A204.1 (cell line): Measurements from ENCODE around the gene TFDP2.
A peak's percentile ranks its signal among the peaks of the same experiment; 100 is the strongest.
"Not testable (repeated sequence)": the region's sequence is repeated elsewhere in the genome, so short reads cannot be mapped to it uniquely, and the experiment has no call there.

Source experiments
- FAIRE-seq: peaks from 2 replicates; lab custom pipeline; 2012; peaks lifted over from hg19 to GRCh38; lab: Jason Lieb, UNC

Gene TFDP2, protein sequence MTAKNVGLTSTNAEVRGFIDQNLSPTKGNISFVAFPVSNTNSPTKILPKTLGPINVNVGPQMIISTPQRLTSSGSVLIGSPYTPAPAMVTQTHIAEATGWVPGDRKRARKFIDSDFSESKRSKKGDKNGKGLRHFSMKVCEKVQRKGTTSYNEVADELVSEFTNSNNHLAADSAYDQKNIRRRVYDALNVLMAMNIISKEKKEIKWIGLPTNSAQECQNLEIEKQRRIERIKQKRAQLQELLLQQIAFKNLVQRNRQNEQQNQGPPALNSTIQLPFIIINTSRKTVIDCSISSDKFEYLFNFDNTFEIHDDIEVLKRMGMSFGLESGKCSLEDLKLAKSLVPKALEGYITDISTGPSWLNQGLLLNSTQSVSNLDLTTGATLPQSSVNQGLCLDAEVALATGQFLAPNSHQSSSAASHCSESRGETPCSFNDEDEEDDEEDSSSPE

DNA sequence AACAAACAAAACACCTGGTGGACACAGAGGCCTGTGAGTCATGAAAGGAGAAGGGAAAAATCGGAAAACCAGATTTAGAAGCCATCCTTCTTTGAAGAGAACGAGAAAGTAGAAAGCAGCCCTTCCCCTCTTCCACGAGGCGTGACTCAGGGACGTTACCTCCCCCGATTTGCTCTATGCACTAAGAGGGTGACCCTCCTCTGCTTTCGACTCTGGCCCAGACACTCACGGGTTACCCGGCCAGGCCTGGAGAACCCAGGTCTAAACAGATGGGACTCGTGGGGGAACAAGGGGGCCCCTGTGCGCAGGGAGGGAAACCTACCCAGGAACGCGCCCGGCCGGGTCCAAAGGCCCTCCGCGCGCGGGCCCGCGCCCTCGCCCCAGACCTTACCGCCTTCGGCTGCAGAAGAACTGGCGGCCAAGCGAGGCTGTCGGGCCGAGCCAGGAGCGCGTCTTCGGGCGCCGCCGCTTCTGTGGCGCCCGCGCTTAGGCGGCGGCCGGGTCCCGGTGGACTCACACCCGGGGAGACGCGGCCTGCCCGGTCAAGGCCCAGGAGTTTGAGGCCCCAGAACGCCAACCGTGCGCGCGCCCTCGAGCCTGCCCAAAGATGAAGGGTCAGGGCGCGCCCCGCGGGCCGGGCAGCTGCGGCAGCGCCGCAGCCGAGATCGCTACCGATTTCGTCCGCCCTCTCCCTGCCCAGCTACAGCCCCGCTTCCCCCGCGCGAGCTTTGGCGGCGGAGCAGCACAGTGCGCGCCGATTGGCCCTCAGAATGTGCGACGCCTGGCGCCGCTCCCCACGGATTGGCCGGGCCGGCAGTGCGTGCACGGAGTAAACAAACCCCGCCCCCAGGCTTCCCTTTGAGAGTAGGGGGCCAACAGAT, at the start of gene TFDP2:
Gene TFDP2 (minus strand): TSS at position 753 of the 881 bp plus-strand sequence. CDS start 47,795 bp downstream, outside the sequence.
- peak; percentile 16 for FAIRE-seq

DNA sequence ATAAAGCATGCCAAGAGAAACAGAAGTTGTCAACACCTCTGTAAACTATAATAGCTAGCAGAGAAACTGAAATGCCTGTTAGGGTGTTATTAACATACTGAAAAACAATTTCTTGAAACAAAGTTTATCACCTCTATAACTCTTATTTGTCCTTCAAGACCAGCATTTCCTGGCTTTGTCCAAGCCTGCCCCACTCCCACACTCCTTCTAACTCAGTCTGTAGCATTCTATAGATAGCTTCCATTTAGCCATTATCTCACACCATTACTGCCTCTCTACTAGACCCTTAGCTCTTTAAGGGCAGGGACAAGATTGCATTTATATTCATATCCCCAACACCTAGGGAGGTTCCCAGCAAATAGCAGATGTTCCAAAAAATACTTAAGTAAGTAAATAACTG, 39.5 kb upstream of the TFDP2 start:
- no peak for FAIRE-seq

DNA sequence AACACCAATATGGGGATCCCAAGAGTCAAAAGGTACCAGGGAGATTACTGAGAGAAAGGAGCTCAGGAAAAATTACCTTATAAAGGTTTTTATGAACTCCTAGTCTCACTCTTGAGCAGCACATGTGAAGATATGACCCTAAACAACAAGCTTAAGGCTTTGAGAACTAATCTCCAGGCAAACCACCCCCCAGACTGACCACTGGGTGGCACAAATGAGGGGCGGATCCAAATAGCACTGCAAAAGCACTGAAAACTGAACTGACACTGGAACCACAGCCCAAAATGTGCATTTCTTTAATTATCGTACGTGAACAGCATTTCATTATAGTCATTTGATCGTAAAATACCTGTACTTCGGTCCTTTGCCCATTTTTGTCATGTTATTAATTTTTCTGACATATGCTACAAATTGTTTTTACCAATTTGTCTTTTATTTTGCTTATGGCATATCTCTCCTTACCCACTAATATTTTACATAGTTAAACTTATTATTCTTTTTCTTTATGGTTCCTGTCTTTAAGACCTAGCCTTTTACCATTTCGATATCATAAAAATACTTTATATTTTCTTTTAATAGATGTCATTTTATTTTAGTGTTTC, 31.5 kb upstream of the TFDP2 start:
- no peak for FAIRE-seq

DNA sequence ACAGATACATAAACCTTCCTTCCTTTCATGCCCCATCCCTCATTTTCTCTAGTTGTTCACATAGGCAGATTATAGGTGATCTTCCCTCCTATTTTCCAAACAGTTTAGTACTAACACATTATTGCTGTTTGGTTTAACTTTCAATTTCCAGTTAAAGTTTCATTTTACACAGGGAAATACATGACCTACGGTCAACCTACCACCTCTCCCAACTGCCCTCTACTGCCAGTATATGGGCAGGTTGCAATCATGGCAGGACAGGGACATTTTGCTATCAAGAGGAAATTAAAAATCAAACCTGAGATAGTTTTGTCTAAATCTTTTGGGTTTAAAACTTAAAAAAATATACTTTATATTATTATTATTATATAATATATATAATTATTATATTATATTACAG, 26.1 kb upstream of the TFDP2 start:
- peak; percentile 37 for FAIRE-seq

DNA sequence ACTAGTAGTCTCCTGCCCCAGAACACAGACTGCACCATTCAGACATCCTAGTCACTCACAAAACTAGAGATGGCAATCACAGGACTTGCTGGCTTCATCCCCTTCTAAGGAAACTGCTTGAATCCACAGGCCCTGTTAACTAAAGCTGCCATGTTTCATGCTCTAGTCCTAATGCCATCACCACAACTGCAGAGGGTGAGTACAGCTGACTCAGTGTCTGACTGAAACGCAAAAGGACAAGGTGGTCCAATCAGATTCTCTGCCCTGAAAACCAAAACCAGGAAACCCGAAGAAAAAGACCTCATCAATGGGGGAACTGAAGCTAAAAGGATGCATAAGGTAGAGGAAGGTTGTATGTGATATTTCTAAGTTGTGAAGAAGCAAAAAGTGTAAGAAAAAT, 25.2 kb upstream of the TFDP2 start:
- FAIRE-seq, result no peak

DNA sequence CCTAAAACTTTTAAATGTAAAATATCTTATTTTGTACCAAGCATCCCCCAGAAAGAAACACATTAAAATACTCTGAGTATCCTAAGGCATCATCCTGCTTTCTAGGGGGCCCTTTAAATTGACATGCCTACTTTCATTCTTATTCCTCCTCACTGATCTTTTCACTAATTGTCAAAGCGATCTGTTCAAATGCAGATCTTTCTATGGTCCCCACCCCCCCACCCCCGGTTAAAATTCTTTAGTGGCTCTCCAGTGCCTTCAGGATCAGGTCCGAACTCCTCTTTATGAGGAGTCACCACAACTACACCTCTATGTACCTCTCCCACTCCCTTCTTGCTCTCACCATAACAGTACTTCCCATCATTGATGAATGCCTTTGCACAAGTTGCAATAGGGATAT, 19.2 kb upstream of the TFDP2 start:
- FAIRE-seq, result no peak

DNA sequence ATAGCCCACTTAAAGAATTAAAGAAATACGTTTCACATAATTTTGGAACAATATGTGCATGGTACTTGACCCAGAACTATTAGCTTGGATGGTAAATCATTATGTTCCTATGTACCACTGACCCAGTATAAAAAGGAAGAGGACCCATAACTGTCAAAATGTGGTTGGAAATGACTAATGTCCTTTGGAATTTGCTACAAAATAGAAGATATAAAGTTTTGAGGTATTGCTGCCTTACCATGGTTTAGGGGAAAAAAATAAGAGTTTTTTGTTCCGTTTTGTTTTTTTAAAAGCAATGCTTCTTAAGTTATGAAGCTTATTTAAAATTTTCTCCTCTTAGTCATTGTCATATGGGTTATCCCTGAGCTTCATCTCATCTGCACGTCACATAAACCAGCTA, 15.8 kb upstream of the TFDP2 start:
- FAIRE-seq, result no peak

DNA sequence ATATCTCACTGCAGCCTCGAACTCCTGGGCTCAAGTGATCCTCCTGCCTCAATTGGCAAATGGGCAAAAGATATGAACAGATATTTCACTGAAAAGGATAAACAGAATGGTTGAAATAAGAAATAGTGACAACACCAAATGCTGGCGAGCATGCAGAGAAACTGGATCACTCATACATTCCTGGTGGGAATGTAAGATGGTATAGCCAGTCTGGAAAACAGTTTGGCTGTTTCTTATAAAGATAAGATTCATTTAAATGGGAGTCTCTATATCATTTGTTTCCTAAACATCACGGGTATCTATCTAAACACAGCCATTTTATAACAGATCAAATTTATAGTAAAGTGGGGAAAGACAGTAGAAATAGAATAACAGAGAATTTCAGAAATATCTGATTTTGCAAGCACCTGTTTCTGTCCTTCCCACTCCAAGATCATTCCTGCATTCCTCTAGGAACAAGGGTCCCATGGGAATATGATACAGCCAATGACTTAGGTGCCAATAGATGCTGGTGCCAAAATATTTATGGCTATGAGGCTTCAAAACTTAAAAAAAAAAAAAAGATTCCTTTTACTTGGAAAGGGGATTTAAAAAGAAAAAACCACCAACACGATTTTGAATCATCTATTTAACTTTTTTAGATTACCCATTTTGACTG, 9.9 kb upstream of the TFDP2 start:
- FAIRE-seq, result no peak

DNA sequence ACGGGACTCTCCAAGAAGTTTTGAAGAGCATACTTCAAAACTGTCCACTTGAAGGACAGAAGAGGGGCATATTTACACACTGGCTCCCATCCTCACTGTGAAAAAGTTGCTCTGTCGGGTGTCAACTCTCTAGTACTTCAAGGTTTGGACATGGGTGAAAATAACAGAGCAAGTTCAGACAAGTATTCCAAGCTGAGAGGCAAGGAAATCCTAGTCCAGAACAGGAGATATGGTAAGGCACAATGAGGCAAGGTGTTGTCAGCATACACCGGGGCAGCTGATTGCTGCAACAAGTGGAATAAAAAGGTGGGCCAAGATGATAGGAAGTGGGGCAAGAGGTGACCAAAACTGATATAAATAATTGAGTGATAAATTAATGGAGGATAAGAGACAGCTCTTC, 4.8 kb upstream of the TFDP2 start:
- FAIRE-seq, result no peak

DNA sequence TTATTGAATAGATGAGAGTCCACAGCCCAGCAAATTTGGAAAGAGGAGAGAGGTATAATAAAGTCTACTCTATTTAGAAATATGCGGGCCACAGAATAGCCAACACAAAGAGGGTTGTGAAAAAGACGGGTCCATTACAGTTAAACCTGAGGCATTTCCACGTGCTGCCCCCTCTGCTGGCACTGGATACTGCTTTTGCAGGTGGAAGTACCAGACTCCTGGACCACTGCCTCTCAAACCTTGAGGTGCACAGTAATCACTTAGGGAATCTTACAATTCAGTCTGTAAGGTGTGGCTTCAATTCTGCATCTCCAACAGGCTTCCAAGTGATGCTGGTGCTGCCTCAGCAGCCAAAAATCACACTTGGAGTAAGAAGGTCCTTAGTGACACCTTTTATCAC, 3.0 kb upstream of the TFDP2 start:
- no peak for FAIRE-seq

DNA sequence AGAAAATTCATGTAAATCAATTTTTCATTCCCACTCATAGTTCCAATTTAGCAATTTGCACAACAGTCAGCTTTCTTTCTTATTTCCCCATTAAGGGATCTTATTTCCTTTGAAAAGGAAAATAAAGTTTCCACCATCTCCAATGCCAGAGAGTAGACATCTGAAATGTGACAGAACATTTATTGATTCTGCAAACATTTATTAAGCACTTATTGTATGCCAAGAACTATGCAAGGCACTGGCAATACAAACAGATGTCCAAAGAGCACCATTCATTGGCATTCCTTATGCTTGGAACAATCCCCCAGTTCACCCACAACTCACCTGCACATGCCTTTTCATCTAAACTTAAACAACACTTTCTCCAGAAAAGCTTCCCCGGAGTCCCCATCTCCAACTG, 2.5 kb upstream of the TFDP2 start:
- FAIRE-seq, result no peak

DNA sequence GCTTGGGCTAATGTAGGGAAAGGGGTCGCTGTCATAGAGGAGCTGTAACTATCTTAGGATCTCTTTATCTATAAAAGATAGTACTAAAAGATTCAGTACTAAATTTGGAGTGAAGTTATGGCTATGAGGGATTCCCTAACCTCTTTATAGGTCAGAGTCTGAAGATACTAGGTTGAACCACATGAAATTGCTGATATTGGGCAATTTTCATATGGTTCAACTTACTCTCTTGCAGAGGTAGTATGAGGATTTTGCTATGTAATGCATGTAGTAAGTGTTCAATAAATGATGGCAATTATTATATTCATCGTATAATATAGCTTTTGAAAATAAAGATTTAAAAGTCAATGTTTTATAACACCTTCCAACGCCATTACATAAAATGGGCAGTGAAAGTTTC, 1.9 kb upstream of the TFDP2 start:
- no peak for FAIRE-seq

DNA sequence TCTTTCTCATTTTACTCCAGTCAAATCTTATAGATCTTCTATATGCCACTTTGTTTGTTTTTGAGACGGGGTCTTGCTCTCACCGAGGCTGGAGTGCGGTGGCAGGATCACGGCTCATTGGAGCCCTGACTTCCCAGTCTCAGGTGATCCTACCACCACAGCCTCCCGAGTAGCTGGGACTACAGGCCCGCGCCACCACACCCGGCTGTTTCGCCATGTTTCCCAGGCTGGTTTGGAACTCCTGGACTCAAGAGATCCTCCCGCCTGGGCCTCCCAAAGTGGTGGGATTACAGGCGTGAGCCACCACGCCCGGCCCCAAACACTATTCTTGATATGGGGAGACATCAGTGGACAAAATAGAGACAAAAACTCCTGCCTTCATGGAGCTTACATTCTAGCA, 927 bp upstream of the TFDP2 start:
- no peak for FAIRE-seq

DNA sequence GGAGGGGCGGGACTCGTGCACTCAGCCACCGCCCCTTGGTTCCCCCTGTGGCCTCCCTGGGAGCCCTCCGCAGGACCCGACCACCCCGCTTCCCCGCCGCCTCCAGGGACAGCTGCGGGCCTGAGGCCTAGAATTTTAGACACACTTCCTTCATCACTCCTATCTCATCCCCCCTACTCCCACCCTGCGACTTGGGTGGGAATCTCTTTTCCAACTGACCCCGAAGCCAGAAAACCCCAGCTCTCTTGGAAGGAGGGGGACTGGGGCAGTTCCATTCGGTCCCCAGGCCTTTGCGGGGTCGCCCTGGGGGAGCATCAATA, 289 bp upstream of the TFDP2 start:
- FAIRE-seq, result no peak

DNA sequence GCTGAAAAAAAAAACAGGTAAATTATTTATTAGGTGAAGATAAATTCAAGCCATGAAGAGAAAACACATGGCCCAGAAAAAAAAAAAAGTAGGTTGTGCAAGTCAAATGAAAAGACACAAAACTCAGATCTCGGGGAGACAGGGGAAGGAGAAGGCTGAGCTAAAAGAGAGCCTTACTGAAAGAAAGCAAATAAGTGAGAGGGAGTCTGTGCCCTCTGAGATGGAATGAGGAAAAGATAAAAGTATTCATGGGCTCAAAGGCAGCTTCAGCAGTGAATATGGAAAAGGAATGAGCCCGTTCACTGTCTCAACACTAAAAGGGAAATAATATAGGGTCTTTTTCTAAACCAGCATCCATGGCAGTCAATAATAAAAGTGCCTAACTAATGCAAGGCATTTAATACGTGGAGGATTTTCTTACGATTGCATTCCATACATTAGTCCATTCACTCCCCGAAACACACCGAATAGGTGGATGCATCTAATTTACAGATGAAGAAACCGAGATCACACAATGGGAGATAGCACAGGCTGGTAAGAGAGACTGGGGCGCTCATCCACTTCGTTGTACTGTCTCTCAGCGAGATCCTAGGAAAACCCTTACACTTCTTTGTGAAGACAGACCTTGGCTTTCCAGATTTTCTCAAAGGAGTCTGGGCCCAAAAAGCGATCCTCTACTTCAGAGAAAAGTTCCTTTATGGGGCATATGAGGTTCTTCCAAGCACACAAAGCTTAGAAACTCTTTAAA, 1.1 kb downstream of the TFDP2 start:
- no peak for FAIRE-seq

DNA sequence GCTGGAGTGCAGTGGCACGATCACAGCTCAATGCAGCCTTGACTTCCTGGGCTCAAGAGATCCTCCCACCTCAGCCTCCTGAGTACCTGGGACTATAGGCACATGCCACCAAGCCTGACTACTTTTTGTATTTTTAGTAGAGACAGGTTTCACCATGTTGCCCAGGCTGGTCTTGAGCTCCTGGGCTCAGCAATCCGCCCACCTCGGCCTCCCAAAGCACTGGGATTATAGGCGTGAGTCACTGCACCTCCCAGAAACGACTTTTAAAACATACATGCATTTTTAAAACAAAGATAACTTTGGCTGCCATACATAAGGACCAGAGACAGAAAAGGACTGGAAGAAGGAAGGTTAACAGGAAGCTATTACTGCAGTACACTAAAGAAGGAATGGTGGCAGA, 4.8 kb downstream of the TFDP2 start:
- FAIRE-seq, result not testable (repeated sequence)

DNA sequence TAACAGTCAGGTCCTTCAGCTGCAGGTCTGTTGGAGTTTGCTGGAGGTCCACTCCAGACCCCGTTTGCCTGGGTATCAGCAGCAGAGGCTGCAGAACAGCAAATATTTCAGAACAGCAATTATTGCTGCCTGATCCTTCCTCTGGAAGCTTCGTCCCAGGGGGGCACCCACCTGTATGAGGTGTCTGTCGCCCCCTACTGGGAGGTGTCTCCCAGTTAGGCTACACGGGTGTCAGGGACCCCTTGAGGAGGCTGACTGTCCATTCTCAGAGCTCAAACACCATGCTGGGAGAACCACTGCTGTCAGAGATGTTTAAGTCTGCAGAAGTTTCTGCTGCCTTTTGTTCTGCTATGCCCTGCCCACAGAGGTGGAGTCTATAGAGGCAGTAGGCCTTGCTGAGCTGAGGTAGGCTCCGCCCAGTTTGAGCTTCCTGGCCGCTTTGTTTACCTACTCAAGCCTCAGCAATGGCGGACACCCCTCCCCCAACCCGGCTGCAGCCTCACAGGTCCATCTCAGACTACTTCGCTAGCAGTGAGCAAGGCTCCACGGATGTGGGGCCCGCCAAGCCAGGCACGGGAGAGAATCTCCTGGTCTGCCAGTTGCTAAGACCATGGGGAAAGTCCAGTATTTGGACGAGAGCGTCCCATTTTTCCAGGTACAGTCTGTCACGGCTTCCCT, 8.6 kb downstream of the TFDP2 start:
- not testable (repeated sequence) for FAIRE-seq

DNA sequence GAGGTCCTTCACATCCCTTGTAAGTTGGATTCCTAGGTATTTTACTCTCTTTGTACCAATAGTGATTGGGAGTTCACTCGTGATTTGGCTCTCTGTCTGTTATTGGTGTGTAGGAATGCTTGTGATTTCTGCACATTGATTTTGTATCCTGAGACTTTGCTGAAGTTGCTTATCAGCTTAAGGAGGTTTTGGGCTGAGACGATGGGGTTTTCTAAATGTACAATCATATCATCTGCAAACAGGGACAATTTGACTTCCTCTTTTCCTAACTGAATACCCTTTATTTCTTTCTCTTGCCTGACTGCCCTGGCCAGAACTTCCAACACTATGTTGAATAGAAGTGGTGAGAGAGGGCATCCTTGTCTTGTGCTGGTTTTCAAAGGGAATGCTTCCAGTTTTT, 12.3 kb downstream of the TFDP2 start:
- not testable (repeated sequence) for FAIRE-seq

DNA sequence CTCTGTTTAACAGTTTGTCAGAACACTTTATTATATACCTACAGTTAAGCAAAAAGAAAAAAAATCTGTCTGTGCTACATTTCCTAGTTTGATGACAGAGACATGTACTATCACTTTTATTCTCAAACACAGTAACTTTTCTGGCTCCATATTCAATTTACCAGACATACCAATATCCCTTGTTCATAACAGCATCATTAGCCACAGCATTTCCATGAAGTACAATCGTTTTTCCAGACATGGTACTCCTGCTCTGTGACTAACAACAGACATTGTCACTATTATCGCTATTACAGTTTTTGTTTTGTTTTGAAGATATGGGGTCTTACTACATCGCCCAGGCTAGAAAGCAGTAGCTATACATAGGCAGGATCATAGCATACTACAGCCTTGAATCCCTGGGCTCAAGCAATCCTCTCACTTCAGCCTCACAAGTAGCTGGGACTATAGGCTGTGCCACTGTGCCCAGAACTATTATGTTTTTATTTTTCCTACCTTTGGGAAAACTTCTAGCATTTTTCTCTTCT, 14.5 kb downstream of the TFDP2 start:
- FAIRE-seq, result no peak

DNA sequence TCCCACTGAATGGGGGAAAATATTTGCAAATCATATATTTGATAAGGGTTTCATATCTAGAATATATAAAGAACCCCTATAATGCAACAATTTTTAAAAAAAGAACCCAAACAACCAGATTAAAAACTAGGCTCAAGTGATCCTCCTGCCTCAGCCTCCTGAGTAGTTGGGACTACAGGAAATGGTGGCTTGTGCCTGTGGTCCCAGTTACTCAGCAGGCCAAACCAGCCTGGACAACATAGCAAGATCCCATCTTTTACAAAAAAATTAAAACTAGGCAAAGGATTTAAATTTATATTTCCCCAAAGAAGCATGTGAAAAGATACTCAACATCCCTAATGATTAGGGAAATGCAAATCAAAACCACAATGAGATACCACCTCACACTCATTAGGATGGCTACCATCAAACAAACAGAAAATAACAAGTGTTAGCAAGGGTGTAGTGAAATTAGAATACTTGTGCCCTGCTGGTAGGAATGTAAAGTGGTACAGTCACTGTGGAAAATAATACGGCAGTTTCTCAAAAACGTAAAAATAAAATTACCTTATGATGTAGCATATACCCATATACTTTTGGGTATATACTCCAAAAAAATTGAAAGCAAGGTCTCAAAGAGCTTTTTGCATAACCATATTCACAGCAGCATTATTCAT, 19.7 kb downstream of the TFDP2 start:
- no peak for FAIRE-seq
